Measurements from ENCODE around the gene ENSA. TPM values are rescaled to one million over a fixed set of nuclear protein-coding genes. Genes with fewer than 3 reads are reported as not detected.
"Not testable (repeated sequence)": the region's sequence is repeated elsewhere in the genome, so short reads cannot be mapped to it uniquely, and the experiment has no call there.

ENSA gene
- total RNA-seq, 2 donors from 2014 or later: 133 to 183 TPM

- H3K36me3 Mint-ChIP-seq: peaks cover 55 to 76% of the 10 kb centered on the region in 2 donors
- ATAC-seq: no peak
- peaks cover 0 to 4% of the 10 kb centered on the region in 2 donors for H3K9me3 Mint-ChIP-seq
Observed at GRCh38 chr1:150577557-150578271, 51.7 kb downstream of the ENSA start.

GRCh38 chr1:150576794-150577556, 52.4 kb downstream of the ENSA start:
- Mint-ChIP-seq H3K36me3 (peaks cover 60 to 76% of the 10 kb centered on the region in 2 donors), H3K27ac (peak overlapping the region; percentile 96 to 99), H3K9me3 (no peaks in the 10 kb centered on the region)
- DNase-seq (ENCODE audit: low spot score in 2 of 2): no peak
- ATAC-seq: no peak

More at GRCh38 chr1:150577557-150578271, 51.7 kb downstream of the ENSA start:
- peak overlapping the region; percentile 96 to 99 for H3K27ac Mint-ChIP-seq
- DNase-seq (ENCODE audit: low spot score in 2 of 2): no peak

GRCh38 chr1:150576367-150576711, 53.1 kb downstream of the ENSA start:
- peak overlapping the region; percentile 96 to 99 for H3K27ac Mint-ChIP-seq
- DNase-seq (ENCODE audit: low spot score in 2 of 2) (no peak), ATAC-seq (no peak)
- no peaks in the 10 kb centered on the region for H3K9me3 Mint-ChIP-seq
- peaks cover 60 to 77% of the 10 kb centered on the region in 2 donors for H3K36me3 Mint-ChIP-seq

- Mint-ChIP-seq H3K9me3 (no peaks in the 10 kb centered on the region), H3K36me3 (peaks cover 60 to 83% of the 10 kb centered on the region in 2 donors), H3K27ac (peak overlapping the region; percentile 96 to 99)
- DNase-seq (ENCODE audit: low spot score in 2 of 2) (no peak), ATAC-seq (no peak)
Observed at GRCh38 chr1:150575518-150576366, 53.7 kb downstream of the ENSA start.

- no peaks in the 10 kb centered on the region for H3K9me3 Mint-ChIP-seq
- ATAC-seq (peak in 1 of 2 donors; percentile 4), DNase-seq (ENCODE audit: low spot score in 2 of 2) (no peak)
- peaks cover 60 to 86% of the 10 kb centered on the region in 2 donors for H3K36me3 Mint-ChIP-seq
- H3K27ac Mint-ChIP-seq: peak overlapping the region; percentile 96 to 99
Observed at GRCh38 chr1:150575072-150575489, 54.3 kb downstream of the ENSA start.

- H3K27ac Mint-ChIP-seq: peak overlapping the region; percentile 96 to 99
- no peak for DNase-seq (ENCODE audit: low spot score in 2 of 2)
Observed at GRCh38 chr1:150574260-150575071, 54.9 kb downstream of the ENSA start.

GRCh38 chr1:150573648-150574071, 55.8 kb downstream of the ENSA start:
- H3K9me3 Mint-ChIP-seq: not testable (repeated sequence)
- DNase-seq (ENCODE audit: low spot score in 2 of 2) (peak in 1 of 2 donors; percentile 30), ATAC-seq (peak in 1 of 2 donors; percentile 10)
- peaks cover 55 to 80% of the 10 kb centered on the region in 2 donors for H3K36me3 Mint-ChIP-seq
- peak overlapping the region; percentile 96 to 99 for H3K27ac Mint-ChIP-seq

More at GRCh38 chr1:150574260-150575071, 54.9 kb downstream of the ENSA start:
- no peaks in the 10 kb centered on the region for H3K9me3 Mint-ChIP-seq
- no peak for ATAC-seq
- H3K36me3 Mint-ChIP-seq: peaks cover 60 to 87% of the 10 kb centered on the region in 2 donors

GRCh38 chr1:150572918-150573647, 56.3 kb downstream of the ENSA start:
- Mint-ChIP-seq H3K36me3 (peaks cover 49 to 75% of the 10 kb centered on the region in 2 donors), H3K9me3 (no peaks in the 10 kb centered on the region), H3K27ac (peak overlapping the region; percentile 96 to 99)
- ATAC-seq: peak in 1 of 2 donors; percentile 30
- peak in 1 of 2 donors; percentile 22 for DNase-seq (ENCODE audit: low spot score in 2 of 2)

Other genes starting within 250 kb of the ENSA start
- 10 to 100 TPM; 48.7 to 56.4 TPM for gene TARS2, start 142.2 kb downstream of the ENSA start, total RNA-seq
- gene ECM1, start 121.5 kb downstream of the ENSA start, total RNA-seq: 1 to 10 TPM; 1.3 to 1.6 TPM
- gene FALEC, start 113.9 kb downstream of the ENSA start, total RNA-seq: under 1 TPM; 0.66 to 0.89 TPM
- gene ADAMTSL4, start 80.2 kb downstream of the ENSA start, total RNA-seq: 1 to 10 TPM in 1 of 2 donors, under 1 TPM in 1; 0.96 to 2.9 TPM
- gene MCL1, start 50.0 kb downstream of the ENSA start, total RNA-seq: 100 to 1,000 TPM; 277 to 307 TPM
- gene GOLPH3L, start 67.5 kb upstream of the ENSA start, total RNA-seq: 10 to 100 TPM; 15.8 to 20.9 TPM
- under 1 TPM in 1 of 2 donors, not detected in 1; 0.32 TPM for gene HORMAD1, start 91.3 kb upstream of the ENSA start, total RNA-seq
- gene CTSS, start 136.2 kb upstream of the ENSA start, total RNA-seq: 10 to 100 TPM; 53.4 to 88.4 TPM
- 1 to 10 TPM; 3.1 to 3.3 TPM for gene CTSK, start 178.6 kb upstream of the ENSA start, total RNA-seq
- gene ARNT, start 247.0 kb upstream of the ENSA start, total RNA-seq: 10 to 100 TPM; 37.0 to 61.1 TPM

Measured in activated naive CD4-positive, alpha-beta T cell treated with anti-CD3 and anti-CD28 coated beads, Interleukin-2, amount 50 U/mL, for 72 hours (primary cell).